GM23338 (cell line): Measurements from ENCODE around the gene NXPE2.

Source experiments
- CREB1 ChIP-seq: fragments of 250-450 bp; sonication (Bioruptor Pico); IDR thresholded peaks from 2 replicates; pipeline ENCODE4 v1.5.0; 2020; ENCODE audit warnings: low read depth, mild to moderate bottlenecking, moderate library complexity
- CTCF ChIP-seq, 2 experiments: fragments of 200-600 bp in 1 of 2; sonication (generic) in 1 of 2; conservative IDR thresholded peaks; 2 replicates each; pipeline versions ENCODE4 v1.5.1 to v1.6.1; 2016 to 2017; ENCODE audit warnings: antibody characterized with exemption in 2 of 2, low read depth in 2 of 2, mild to moderate bottlenecking in 2 of 2, moderate library complexity in 1 of 2
- EZH2 ChIP-seq: fragments of 200-600 bp; sonication (generic); IDR thresholded peaks from one replicate; pipeline ENCODE4 v1.8.0; 2017; ENCODE audit warnings: antibody characterized with exemption, mild to moderate bottlenecking, low read depth; ENCODE audit not compliant: unreplicated experiment
- EZH2phosphoT487 ChIP-seq: fragments of 200-600 bp; sonication (generic); IDR thresholded peaks from one replicate; pipeline ENCODE4 v1.8.1; 2018; ENCODE audit warnings: antibody characterized with exemption; ENCODE audit not compliant: unreplicated experiment
- JUNB ChIP-seq: IDR thresholded peaks from one replicate; pipeline ENCODE4 v1.6.1; 2016; ENCODE audit warnings: antibody characterized with exemption; ENCODE audit not compliant: unreplicated experiment
- NANOG ChIP-seq: IDR thresholded peaks from 2 replicates; pipeline ENCODE4 v1.6.1; 2016; ENCODE audit warnings: antibody characterized with exemption, borderline replicate concordance
- POLR2AphosphoS5 ChIP-seq: IDR thresholded peaks from 2 replicates; pipeline ENCODE4 v1.6.1; 2016; ENCODE audit warnings: antibody characterized with exemption, low read depth
- STAT1 ChIP-seq: IDR thresholded peaks from one replicate; pipeline ENCODE4 v1.6.1; 2016; ENCODE audit warnings: antibody characterized with exemption; ENCODE audit not compliant: unreplicated experiment
- ZNF114 ChIP-seq: fragments of 250-450 bp; sonication (Bioruptor Pico); IDR thresholded peaks from 2 replicates; pipeline ENCODE4 v1.5.0; 2020; ENCODE audit warnings: mild to moderate bottlenecking, moderate library complexity
- ZNF331 ChIP-seq: fragments of 250-450 bp; sonication (Bioruptor Pico); IDR thresholded peaks from 2 replicates; pipeline ENCODE4 v1.5.0; 2020; ENCODE audit warnings: low read depth, mild to moderate bottlenecking, moderate library complexity
- ZNF462 ChIP-seq: fragments of 250-450 bp; sonication (Bioruptor Pico); IDR thresholded peaks from 2 replicates; pipeline ENCODE4 v1.5.0; 2020; ENCODE audit warnings: mild to moderate bottlenecking, moderate library complexity
- TF ChIP-seq, protein P1 (sequence below): IDR thresholded peaks from one replicate; pipeline ENCODE4 v1.6.1; 2018; ENCODE audit warnings: antibody characterized with exemption; ENCODE audit not compliant: unreplicated experiment
- TF ChIP-seq, protein P2 (sequence below): IDR thresholded peaks from 2 replicates; pipeline ENCODE4 v1.6.1; 2016; ENCODE audit warnings: antibody characterized with exemption

GRCh38 chr11:114666760-114667159 lies 11.6 kb upstream of the NXPE2 start:
- TF ChIP-seq EZH2 (no peak), CTCF (conservative IDR thresholded peaks at IDR 0.05; ENCODE audit: low read depth in 2 of 2) (no peak), POLR2AphosphoS5 (no peak), EZH2phosphoT487 (no peak), JUNB (no peak), CREB1 (CRISPR knock-in tag) (no peak), ZNF114 (CRISPR knock-in tag) (no peak), STAT1 (no peak), ZNF331 (CRISPR knock-in tag) (no peak), ZNF462 (CRISPR knock-in tag) (no peak), NANOG (no peak)
- TF ChIP-seq, protein P1, sequence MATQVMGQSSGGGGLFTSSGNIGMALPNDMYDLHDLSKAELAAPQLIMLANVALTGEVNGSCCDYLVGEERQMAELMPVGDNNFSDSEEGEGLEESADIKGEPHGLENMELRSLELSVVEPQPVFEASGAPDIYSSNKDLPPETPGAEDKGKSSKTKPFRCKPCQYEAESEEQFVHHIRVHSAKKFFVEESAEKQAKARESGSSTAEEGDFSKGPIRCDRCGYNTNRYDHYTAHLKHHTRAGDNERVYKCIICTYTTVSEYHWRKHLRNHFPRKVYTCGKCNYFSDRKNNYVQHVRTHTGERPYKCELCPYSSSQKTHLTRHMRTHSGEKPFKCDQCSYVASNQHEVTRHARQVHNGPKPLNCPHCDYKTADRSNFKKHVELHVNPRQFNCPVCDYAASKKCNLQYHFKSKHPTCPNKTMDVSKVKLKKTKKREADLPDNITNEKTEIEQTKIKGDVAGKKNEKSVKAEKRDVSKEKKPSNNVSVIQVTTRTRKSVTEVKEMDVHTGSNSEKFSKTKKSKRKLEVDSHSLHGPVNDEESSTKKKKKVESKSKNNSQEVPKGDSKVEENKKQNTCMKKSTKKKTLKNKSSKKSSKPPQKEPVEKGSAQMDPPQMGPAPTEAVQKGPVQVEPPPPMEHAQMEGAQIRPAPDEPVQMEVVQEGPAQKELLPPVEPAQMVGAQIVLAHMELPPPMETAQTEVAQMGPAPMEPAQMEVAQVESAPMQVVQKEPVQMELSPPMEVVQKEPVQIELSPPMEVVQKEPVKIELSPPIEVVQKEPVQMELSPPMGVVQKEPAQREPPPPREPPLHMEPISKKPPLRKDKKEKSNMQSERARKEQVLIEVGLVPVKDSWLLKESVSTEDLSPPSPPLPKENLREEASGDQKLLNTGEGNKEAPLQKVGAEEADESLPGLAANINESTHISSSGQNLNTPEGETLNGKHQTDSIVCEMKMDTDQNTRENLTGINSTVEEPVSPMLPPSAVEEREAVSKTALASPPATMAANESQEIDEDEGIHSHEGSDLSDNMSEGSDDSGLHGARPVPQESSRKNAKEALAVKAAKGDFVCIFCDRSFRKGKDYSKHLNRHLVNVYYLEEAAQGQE, result no peak
- TF ChIP-seq, protein P2, sequence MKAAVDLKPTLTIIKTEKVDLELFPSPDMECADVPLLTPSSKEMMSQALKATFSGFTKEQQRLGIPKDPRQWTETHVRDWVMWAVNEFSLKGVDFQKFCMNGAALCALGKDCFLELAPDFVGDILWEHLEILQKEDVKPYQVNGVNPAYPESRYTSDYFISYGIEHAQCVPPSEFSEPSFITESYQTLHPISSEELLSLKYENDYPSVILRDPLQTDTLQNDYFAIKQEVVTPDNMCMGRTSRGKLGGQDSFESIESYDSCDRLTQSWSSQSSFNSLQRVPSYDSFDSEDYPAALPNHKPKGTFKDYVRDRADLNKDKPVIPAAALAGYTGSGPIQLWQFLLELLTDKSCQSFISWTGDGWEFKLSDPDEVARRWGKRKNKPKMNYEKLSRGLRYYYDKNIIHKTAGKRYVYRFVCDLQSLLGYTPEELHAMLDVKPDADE, result no peak
